Thymus (tissue), 11 donors: ENCODE data around the gene ANAPC1. TPM values are rescaled to one million over a fixed set of nuclear protein-coding genes. Genes with fewer than 3 reads are reported as not detected.
"Not testable (repeated sequence)": the region's sequence is repeated elsewhere in the genome, so short reads cannot be mapped to it uniquely, and the experiment has no call there.

ENCODE experiments used
- DNase-seq, 9 donors: peaks; one replicate each; pipeline ENCODE4 v3.0.0-alpha.2; 2013; ENCODE audit warnings: low spot score in 9 of 9, low read depth in 6 of 9, missing footprints in 1 of 9
- H3K27ac ChIP-seq, 2 donors: one replicate each; pipeline ENCODE4 v1.5.1; 2013; ENCODE audit warnings: control low read depth in 1 of 2, low read depth in 1 of 2, low read length in 1 of 2, mild to moderate bottlenecking in 1 of 2, moderate library complexity in 1 of 2
- H3K27me3 ChIP-seq, 2 donors: one replicate each; pipeline ENCODE4 v1.5.1; 2013; ENCODE audit warnings: low read length in 1 of 2; ENCODE audit not compliant: control insufficient read depth in 2 of 2, insufficient read depth in 1 of 2
- H3K36me3 ChIP-seq, 2 donors: one replicate each; pipeline ENCODE4 v1.5.1; 2013; ENCODE audit warnings: low read length in 1 of 2, mild to moderate bottlenecking in 1 of 2, moderate library complexity in 1 of 2; ENCODE audit not compliant: control insufficient read depth in 2 of 2, insufficient read depth in 2 of 2
- H3K4me1 ChIP-seq, 2 donors: one replicate each; pipeline ENCODE4 v1.5.1; 2013; ENCODE audit warnings: low read length in 2 of 2; ENCODE audit not compliant: control insufficient read depth in 2 of 2, insufficient read depth in 2 of 2
- H3K4me3 ChIP-seq, 2 donors: one replicate each; pipeline ENCODE4 v1.5.1; 2013; ENCODE audit warnings: low read length in 2 of 2, control low read depth in 1 of 2, mild to moderate bottlenecking in 1 of 2
- H3K9me3 ChIP-seq, 2 donors: one replicate each; pipeline ENCODE4 v1.5.1; 2013; ENCODE audit warnings: low read length in 1 of 2, mild to moderate bottlenecking in 1 of 2; ENCODE audit not compliant: control insufficient read depth in 2 of 2, insufficient read depth in 1 of 2
- WGBS: extraction: QIAGEN DNeasy Blood & Tissue Kit; methylation state at CpG from one replicate; pipeline ENCODE4 v1.1.7; 2013; 5-methylcytosine and 5-hydroxymethylcytosine counted together
- polyA plus RNA-seq: library from polyadenylated mRNA; stranded (reverse); fragments of 200-250 nt; gene quantifications from one replicate; pipeline ENCODE4 v1.2.3, GENCODE V29; 2013
- total RNA-seq: library from RNA; stranded (reverse); fragments of 120-200 nt; gene quantifications from one replicate; pipeline ENCODE4 v1.2.4, GENCODE V29; 2013
- donor health status: healthy.

ANAPC1 gene
- total and polyA plus RNA-seq, 2 donors: 9.7 to 34.1 TPM

GRCh38 chr2:111735420-111735819, 148.6 kb downstream of the ANAPC1 start:
- H3K27me3 ChIP-seq, H3K27ac ChIP-seq, H3K9me3 ChIP-seq, DNase-seq, H3K4me3 ChIP-seq, H3K36me3 ChIP-seq, H3K4me1 ChIP-seq: not testable (repeated sequence)
- 92% methylated on average over 4 of the region's 6 CpGs for WGBS

GRCh38 chr2:111729812-111730458, 154.1 kb downstream of the ANAPC1 start:
- H3K27me3 ChIP-seq, DNase-seq, H3K36me3 ChIP-seq, H3K9me3 ChIP-seq, H3K27ac ChIP-seq, H3K4me3 ChIP-seq, H3K4me1 ChIP-seq: not testable (repeated sequence)
- WGBS: 96% methylated on average over 3 of the region's 9 CpGs

DNA sequence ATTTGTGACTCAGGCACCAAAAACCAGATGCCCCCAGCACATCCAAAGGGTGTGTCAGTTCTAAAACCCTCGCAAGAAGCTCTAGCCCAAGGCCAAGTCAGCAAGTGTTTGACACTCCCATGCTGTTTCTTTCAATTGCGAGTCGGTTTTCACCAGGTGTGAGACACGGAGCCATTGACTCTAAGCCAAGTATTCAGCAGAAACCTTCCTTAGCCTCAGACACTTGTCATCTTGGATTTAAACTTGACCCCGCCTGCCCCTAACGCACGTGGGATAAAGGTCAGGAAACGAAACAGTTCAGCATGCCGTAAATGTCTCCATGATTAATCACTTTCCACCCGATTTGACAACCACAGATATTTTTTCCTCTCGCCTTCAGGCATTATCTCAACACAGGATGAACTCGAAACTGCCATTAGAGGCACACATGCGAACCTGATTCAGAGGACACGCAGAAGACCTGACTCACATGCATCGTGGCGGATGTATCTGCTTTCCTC, 156.3 kb downstream of the ANAPC1 start:
- not testable (repeated sequence) for H3K4me3 ChIP-seq, DNase-seq, H3K27ac ChIP-seq, H3K27me3 ChIP-seq, H3K4me1 ChIP-seq, H3K36me3 ChIP-seq, H3K9me3 ChIP-seq
- WGBS: 66% methylated on average over 9 of the region's 16 CpGs

DNA sequence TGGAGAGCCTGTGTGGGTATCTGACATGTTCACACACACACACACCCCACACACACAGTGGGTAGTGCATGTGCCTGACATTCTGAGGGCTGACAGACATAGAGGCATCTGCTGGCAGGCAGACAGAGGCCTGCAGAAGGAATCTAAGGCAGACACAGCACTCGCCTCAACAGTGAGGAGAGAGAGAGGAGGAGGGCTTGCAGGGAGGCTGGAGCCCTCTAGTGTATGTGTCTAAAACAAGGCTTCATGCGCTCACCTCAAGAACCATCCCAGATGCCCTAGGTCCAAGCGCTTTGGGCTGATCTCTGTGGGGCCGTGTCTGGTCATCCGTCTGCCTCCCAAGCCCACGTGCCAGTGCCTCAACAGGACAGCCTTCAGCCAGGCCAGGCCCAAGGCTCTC, 158.3 kb downstream of the ANAPC1 start:
- not testable (repeated sequence) for H3K4me1 ChIP-seq, H3K4me3 ChIP-seq, H3K27me3 ChIP-seq, H3K27ac ChIP-seq, H3K9me3 ChIP-seq, H3K36me3 ChIP-seq
- WGBS: 52% methylated on average over 3 of the region's 6 CpGs
- DNase-seq: peak in 1 of 9 donors; percentile 63

DNA sequence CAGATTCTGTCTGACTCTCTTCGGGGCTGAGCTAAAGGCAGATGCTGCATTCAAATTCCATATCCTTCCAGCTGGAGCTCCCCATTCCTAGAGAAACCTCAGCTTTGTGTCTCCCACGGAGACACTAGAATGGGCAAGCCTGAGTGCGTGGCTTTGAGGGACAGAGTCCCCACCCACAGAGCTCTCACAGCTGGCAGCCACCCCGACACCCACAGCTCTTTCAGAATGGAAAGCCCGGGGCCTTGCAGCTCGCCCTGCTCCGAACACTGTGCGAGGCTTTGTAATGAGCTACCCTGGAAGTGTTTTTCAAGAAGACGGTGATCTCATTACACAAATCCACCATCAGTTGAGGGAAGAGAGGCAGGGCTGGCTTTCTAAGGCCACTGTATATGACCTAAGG, 164.4 kb downstream of the ANAPC1 start:
- WGBS: 37% methylated on average over 5 of the region's 9 CpGs
- not testable (repeated sequence) for H3K27me3 ChIP-seq, H3K27ac ChIP-seq, H3K4me3 ChIP-seq, H3K36me3 ChIP-seq, H3K9me3 ChIP-seq
- peak in 1 of 9 donors; percentile 24 for DNase-seq
- H3K4me1 ChIP-seq: peaks cover 0 to 24% of the 10 kb centered on the region in 2 donors

Other genes with a start within 250 kb of the ANAPC1 start
- gene MERTK, start 14.4 kb upstream of the ANAPC1 start, total RNA-seq: 5.7 TPM
- 16.5 TPM for gene MERTK, start 14.4 kb upstream of the ANAPC1 start, polyA plus RNA-seq
- gene TMEM87B, start 171.1 kb upstream of the ANAPC1 start, total RNA-seq: 13.1 TPM
- gene TMEM87B, start 171.1 kb upstream of the ANAPC1 start, polyA plus RNA-seq: 18.6 TPM